K562 (cell line): ENCODE measurements around the gene SLC2A13. TPM values are rescaled to one million over a fixed set of nuclear protein-coding genes. Genes with fewer than 3 reads are reported as not detected.

Experiments used
- ATF1 ChIP-seq, 2 experiments: fragments of 450-650 bp in 1 of 2; IDR thresholded peaks; 2 replicates each; pipeline ENCODE4 v1.6.1; 2016; ENCODE audit warnings: missing compliant biosample characterization in 1 of 2, missing genetic modification characterization in 1 of 2
- ATF4 ChIP-seq: fragments of 450-650 bp; formaldehyde crosslinking; IDR thresholded peaks from 2 replicates; pipeline ENCODE4 v1.4.0; 2022; ENCODE audit warnings: mild to moderate bottlenecking, moderate library complexity
- CBX3 ChIP-seq, 2 experiments: IDR thresholded peaks; 1 replicate in 1 of 2; 2 replicates in 1 of 2; pipeline ENCODE4 v1.6.1; 2012; ENCODE audit warnings: inconsistent platforms in 2 of 2, low read length in 2 of 2, borderline replicate concordance in 1 of 2, control low read depth in 1 of 2
- CTBP1 ChIP-seq: fragments of 450-650 bp; IDR thresholded peaks from 2 replicates; pipeline ENCODE4 v1.6.1; 2016; ENCODE audit warnings: borderline replicate concordance
- GATAD2B ChIP-seq: fragments of 450-650 bp; IDR thresholded peaks from 2 replicates; pipeline ENCODE4 v1.6.1; 2017; ENCODE audit warnings: mild to moderate bottlenecking, borderline replicate concordance
- HDAC3 ChIP-seq: fragments of 450-650 bp; IDR thresholded peaks from 2 replicates; pipeline ENCODE4 v1.6.1; 2018; ENCODE audit warnings: borderline replicate concordance, mild to moderate bottlenecking, moderate library complexity; ENCODE audit not compliant: partially characterized antibody
- HNRNPLL ChIP-seq: fragments of 200-400 bp; formaldehyde crosslinking; IDR thresholded peaks from 2 replicates; pipeline ENCODE4 v1.6.1; 2017; ENCODE audit warnings: low read length, low read depth, mild to moderate bottlenecking; ENCODE audit not compliant: poor library complexity, severe bottlenecking
- JUN ChIP-seq, 2 experiments: sonication (generic) in 1 of 2; formaldehyde crosslinking in 1 of 2; IDR thresholded peaks; 2 replicates each; pipeline versions ENCODE4 v1.6.1 to v1.8.0; 2012 to 2022; ENCODE audit warnings: borderline replicate concordance in 2 of 2, mild to moderate bottlenecking in 2 of 2, improper control_type of control experiment in 1 of 2, low read depth in 1 of 2, low read length in 1 of 2, missing genetic modification reagents in 1 of 2
- KDM5B ChIP-seq: fragments of 200-600 bp; sonication (generic); IDR thresholded peaks from 2 replicates; pipeline ENCODE4 v1.6.1; 2012; ENCODE audit warnings: low read depth, mild to moderate bottlenecking, moderate library complexity, low read length, control low read depth, inconsistent platforms; ENCODE audit not compliant: insufficient replicate concordance
- MAX ChIP-seq: sonication (generic); formaldehyde crosslinking; IDR thresholded peaks from 2 replicates; pipeline ENCODE4 v1.9.0; 2022; ENCODE audit warnings: mild to moderate bottlenecking, missing genetic modification reagents
- MAZ ChIP-seq, 2 experiments: fragments of 450-650 bp in 1 of 2; sonication (generic) in 1 of 2; formaldehyde crosslinking; IDR thresholded peaks in 1 of 2; conservative IDR thresholded peaks in 1 of 2; 2 replicates each; pipeline versions ENCODE4 v1.4.0 to v1.5.0; 2020; ENCODE audit warnings: mild to moderate bottlenecking in 1 of 2, missing genetic modification reagents in 1 of 2
- PHF20 ChIP-seq: fragments of 450-650 bp; IDR thresholded peaks from 2 replicates; pipeline ENCODE4 v1.6.1; 2018; ENCODE audit not compliant: partially characterized antibody
- PML ChIP-seq: IDR thresholded peaks from 2 replicates; pipeline ENCODE4 v1.6.1; 2012; ENCODE audit warnings: low read length, inconsistent platforms
- PTTG1 ChIP-seq: fragments of 450-650 bp; IDR thresholded peaks from 2 replicates; pipeline ENCODE4 v1.6.1; 2016; ENCODE audit warnings: low read depth, mild to moderate bottlenecking, missing genetic modification characterization, missing compliant biosample characterization
- RB1 ChIP-seq: fragments of 450-650 bp; IDR thresholded peaks from 2 replicates; pipeline ENCODE4 v1.6.1; 2017; ENCODE audit warnings: low read depth, mild to moderate bottlenecking
- SAFB2 ChIP-seq: fragments of 200-400 bp; formaldehyde crosslinking; IDR thresholded peaks from 2 replicates; pipeline ENCODE4 v1.6.1; 2018; ENCODE audit warnings: borderline replicate concordance, low read length, low read depth, moderate library complexity; ENCODE audit not compliant: severe bottlenecking
- SMAD3 ChIP-seq: fragments of 450-650 bp; formaldehyde crosslinking; conservative IDR thresholded peaks from 2 replicates; pipeline ENCODE4 v1.4.0; 2020; ENCODE audit warnings: mild to moderate bottlenecking
- TAF15 ChIP-seq: fragments of 200-400 bp; formaldehyde crosslinking; IDR thresholded peaks from 2 replicates; pipeline ENCODE4 v1.6.1; 2017; ENCODE audit warnings: mild to moderate bottlenecking, low read depth, low read length, moderate library complexity
- TBP ChIP-seq: optimal IDR thresholded peaks from 2 replicates; pipeline ENCODE3; 2011; ENCODE audit warnings: low read depth, low read length, improper control_type of control experiment
- TCF7 ChIP-seq: sonication (generic); IDR thresholded peaks from 2 replicates; pipeline ENCODE4 v1.6.1; 2016; ENCODE audit warnings: antibody characterized with exemption, borderline replicate concordance
- TFE3 ChIP-seq: fragments of 450-650 bp; formaldehyde crosslinking; IDR thresholded peaks from 2 replicates; pipeline ENCODE4 v1.4.0; 2020; ENCODE audit warnings: mild to moderate bottlenecking, mixed read lengths
- TOE1 ChIP-seq, 2 experiments: fragments of 450-650 bp in 1 of 2; sonication (generic) in 1 of 2; formaldehyde crosslinking in 1 of 2; IDR thresholded peaks; 2 replicates each; pipeline versions ENCODE4 v1.7.1 to v1.8.0; 2016 to 2022; ENCODE audit warnings: borderline replicate concordance in 2 of 2, mild to moderate bottlenecking in 2 of 2, antibody characterized with exemption in 1 of 2, inconsistent platforms in 1 of 2, low read depth in 1 of 2, missing genetic modification reagents in 1 of 2, moderate library complexity in 1 of 2
- ZBTB7A ChIP-seq: IDR thresholded peaks from 2 replicates; pipeline ENCODE4 v1.6.1; 2011; ENCODE audit warnings: low read depth, mild to moderate bottlenecking, low read length, moderate library complexity, borderline replicate concordance; ENCODE audit not compliant: control insufficient read depth
- ZC3H8 ChIP-seq: fragments of 450-650 bp; IDR thresholded peaks from 2 replicates; pipeline ENCODE4 v1.6.1; 2017
- ZKSCAN3 ChIP-seq: fragments of 250-450 bp; sonication (Bioruptor Pico); IDR thresholded peaks from 2 replicates; pipeline ENCODE4 v1.4.0; 2020
- polyA plus RNA-seq, 8 experiments: library from polyadenylated mRNA; depleted of rRNA in 4 of 8; stranded (reverse) in 5 of 8; unstranded in 3 of 8; fragments of >200 nt; fragmentation: Nextera tagmentation in 2 of 8; fragmentation: Illumina TruSeq in 1 of 8; extraction: Ambion mirVana in 2 of 8; extraction: Trizol in 1 of 8; gene quantifications; 2 replicates each; pipeline versions ENCODE4 v1.2.1 to v1.2.3, GENCODE V29; 2011 to 2014; ENCODE audit warnings: inconsistent platforms in 1 of 8, missing spikeins in 1 of 8
- total RNA-seq, 7 experiments: library from RNA; depleted of rRNA in 6 of 7; stranded (reverse); fragments of >200 nt in 6 of 7; fragmentation: Illumina TruSeq in 2 of 7; extraction: Trizol in 2 of 7; gene quantifications; 2 replicates each; pipeline versions ENCODE4 v1.2.1 to v1.2.3, GENCODE V29; 2011 to 2021; ENCODE audit warnings: low replicate concordance in 1 of 7

Gene SLC2A13
- total and polyA plus RNA-seq, 9 of the 15 experiments (the other 6 are each of a cell fraction or from before 2014, with no cell fraction given): 1.7 to 12.4 (median 9.0) TPM

GRCh38 chr12:40105515-40106201 lies at the start of gene SLC2A13 (continued):
- TF ChIP-seq TOE1 (IDR thresholded peaks at IDR 0.05; ENCODE audit: borderline replicate concordance): peak; percentile 50; the same call in 1 of the 2 replicates
- no peak for TF ChIP-seq TOE1 (CRISPR knock-in tag; IDR thresholded peaks at IDR 0.05; ENCODE audit: borderline replicate concordance, low read depth)
- peak in 1 of 2 experiments; percentile 56; a peak in 2 of 4 replicates for TF ChIP-seq MAZ (CRISPR knock-in tag; conservative IDR thresholded peaks at IDR 0.05 in 1 of 2, IDR thresholded peaks at IDR 0.05 in 1 of 2)
- peak; percentile 83 for TF ChIP-seq CTBP1
- 0 out of 2 replicates have a peak, but pooled peaks have one; percentile 5 for TF ChIP-seq MAX
- TF ChIP-seq PML: 0 out of 2 replicates have a peak, but pooled peaks have one; percentile 34
- TF ChIP-seq HDAC3: no peak
- TF ChIP-seq PHF20: no peak
- TF ChIP-seq ATF4 (CRISPR knock-in tag): no peak
- TF ChIP-seq KDM5B: peak; percentile 67
- TF ChIP-seq GATAD2B: peak; percentile 17; the same call in 1 of the 2 replicates
- TF ChIP-seq CBX3 (IDR thresholded peaks at IDR 0.05; ENCODE audit: borderline replicate concordance in 1 of 2, low read length in 2 of 2): no peak
- TF ChIP-seq HNRNPLL: peak; percentile 79
- no peak for TF ChIP-seq TAF15
- TF ChIP-seq ZKSCAN3 (CRISPR knock-in tag): no peak
- no peak for TF ChIP-seq ZC3H8
- peak; percentile 71 for TF ChIP-seq TBP
- TF ChIP-seq PTTG1 (tag): no peak
- TF ChIP-seq SMAD3: no peak
- peak; percentile 95 for TF ChIP-seq TFE3 (CRISPR knock-in tag)
- TF ChIP-seq TCF7: no peak
- TF ChIP-seq RB1: peak; percentile 52
- no peak for TF ChIP-seq ATF1 (CRISPR knock-in tag; IDR thresholded peaks at IDR 0.05)
- peak; percentile 30; the same call in 1 of the 2 replicates for TF ChIP-seq ATF1 (tag; IDR thresholded peaks at IDR 0.05)
- TF ChIP-seq JUN (IDR thresholded peaks at IDR 0.05; ENCODE audit: borderline replicate concordance, low read depth, low read length): no peak
- TF ChIP-seq JUN (CRISPR knock-in tag; IDR thresholded peaks at IDR 0.05; ENCODE audit: borderline replicate concordance): no peak
- peak; percentile 34; the same call in 1 of the 2 replicates for TF ChIP-seq ZBTB7A
- TF ChIP-seq SAFB2: no peak
